GM12864 (cell line): Measurements from ENCODE around the gene PKLR.
"Not testable (repeated sequence)": the region's sequence is repeated elsewhere in the genome, so short reads cannot be mapped to it uniquely, and the experiment has no call there.

ENCODE experiments used
- DNase-seq: peaks from one replicate; pipeline ENCODE4 v3.0.0-alpha.2; 2011; ENCODE audit warnings: low read depth
- H3K4me3 ChIP-seq: 2 replicates; pipeline ENCODE4 v1.5.1; 2011; ENCODE audit warnings: mild to moderate bottlenecking, low read depth, low read length, control low read depth
- TF ChIP-seq, protein P1 (sequence below): IDR thresholded peaks from 2 replicates; pipeline ENCODE4 v1.5.1; 2011; ENCODE audit warnings: low read depth, mild to moderate bottlenecking, moderate library complexity, low read length, control low read depth, inconsistent platforms; ENCODE audit errors: missing control alignments

Gene PKLR

DNA sequence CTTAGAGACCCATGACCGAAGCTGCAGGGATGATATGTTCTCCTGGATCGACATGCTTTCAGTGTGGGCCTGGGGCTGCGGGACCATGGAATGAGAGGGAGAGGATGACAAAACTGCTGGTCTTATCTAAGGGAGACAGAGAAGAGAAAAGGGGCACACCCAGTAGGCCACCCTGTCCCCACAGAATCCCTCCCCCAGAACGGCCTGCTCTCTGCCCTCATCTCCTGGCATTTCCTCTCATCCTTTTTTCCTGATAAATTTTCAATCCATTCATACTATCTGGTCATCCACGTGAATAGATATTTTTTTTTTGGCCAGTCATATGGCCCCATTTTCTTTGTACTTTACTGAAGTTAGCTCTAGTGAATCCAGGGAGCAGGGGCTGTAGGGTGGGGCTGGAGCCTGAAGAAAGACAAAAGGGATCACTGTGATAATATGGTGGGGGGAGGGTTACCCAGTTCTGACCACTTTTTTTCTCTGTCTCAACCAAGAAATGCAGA, at the start of gene PKLR:
Gene PKLR (minus strand): TSS at position 97 of the 500 bp plus-strand sequence. CDS start 43 bp downstream, at position 54.
- no peak for DNase-seq
- no peak within 1 kb of the TSS for H3K4me3 ChIP-seq
- TF ChIP-seq, protein P1, sequence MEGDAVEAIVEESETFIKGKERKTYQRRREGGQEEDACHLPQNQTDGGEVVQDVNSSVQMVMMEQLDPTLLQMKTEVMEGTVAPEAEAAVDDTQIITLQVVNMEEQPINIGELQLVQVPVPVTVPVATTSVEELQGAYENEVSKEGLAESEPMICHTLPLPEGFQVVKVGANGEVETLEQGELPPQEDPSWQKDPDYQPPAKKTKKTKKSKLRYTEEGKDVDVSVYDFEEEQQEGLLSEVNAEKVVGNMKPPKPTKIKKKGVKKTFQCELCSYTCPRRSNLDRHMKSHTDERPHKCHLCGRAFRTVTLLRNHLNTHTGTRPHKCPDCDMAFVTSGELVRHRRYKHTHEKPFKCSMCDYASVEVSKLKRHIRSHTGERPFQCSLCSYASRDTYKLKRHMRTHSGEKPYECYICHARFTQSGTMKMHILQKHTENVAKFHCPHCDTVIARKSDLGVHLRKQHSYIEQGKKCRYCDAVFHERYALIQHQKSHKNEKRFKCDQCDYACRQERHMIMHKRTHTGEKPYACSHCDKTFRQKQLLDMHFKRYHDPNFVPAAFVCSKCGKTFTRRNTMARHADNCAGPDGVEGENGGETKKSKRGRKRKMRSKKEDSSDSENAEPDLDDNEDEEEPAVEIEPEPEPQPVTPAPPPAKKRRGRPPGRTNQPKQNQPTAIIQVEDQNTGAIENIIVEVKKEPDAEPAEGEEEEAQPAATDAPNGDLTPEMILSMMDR = no peak

DNA sequence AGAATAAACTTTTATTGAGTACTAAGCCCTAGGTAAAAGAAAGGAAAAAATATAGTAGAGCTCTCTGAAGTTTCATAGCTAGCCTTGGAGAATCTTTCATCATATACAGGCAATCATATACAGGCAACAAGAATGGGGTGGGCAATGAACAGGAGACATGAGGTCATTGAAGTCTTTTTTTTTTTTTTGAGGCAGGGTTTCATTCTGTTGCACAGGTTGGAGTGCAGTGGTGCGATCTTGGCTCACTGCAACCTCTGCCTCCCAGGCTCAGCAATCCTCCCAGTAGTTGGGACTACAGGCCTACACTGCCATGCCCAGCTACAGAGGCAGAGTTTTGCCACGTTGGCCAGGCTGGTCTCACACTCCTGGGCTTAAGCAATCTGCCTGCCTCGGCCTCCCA, 41.6 kb upstream of the PKLR start:
- no peak for DNase-seq
- H3K4me3 ChIP-seq = no peak overlapping the region
- TF ChIP-seq, protein P1 = no peak

DNA sequence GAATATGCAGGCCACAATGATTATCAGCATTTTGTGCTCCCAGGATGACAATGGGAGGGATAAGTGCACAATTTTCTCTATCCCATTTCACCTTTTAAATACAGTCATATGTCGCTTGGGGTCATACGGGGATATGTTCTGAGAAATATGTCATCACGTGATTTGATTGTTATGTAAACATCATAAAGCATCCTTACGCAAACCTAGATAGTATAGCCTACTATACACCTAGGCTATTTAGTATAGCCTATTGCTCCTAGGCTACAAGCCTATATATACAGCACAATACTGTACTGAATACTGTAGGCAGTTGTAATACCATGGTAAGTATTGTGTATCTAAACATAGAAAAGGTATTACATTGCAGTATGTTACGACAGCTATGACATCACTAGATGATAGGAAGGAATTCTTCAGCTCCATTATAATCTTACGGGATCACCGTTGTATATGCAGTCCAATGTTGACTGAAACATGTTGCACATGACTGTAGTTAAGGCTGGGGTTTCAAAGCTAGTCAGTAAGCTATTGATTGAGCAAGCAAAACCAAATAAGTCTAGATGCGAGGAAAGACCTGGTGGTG, 38.4 kb upstream of the PKLR start:
- TF ChIP-seq, protein P1 = no peak
- no peak overlapping the region for H3K4me3 ChIP-seq
- DNase-seq = no peak

DNA sequence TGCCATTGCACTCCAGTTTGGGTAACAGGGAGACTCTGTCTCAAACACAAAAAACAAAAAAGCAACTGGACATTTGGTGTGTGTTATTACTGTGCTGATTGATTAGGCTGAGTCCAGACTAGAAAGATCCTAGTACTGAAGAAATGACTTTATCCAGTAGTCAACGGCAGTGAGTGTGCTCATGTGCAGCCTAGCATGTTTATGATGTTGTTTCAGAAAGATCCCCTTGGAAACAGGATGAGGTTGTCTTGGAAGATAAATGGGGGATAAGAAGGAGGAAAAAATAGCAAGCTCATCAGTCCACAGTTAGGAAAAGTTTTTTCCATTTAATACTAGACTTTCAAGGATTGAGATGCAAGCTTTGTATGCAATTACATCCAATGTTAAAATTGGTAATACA, 33.7 kb upstream of the PKLR start:
- TF ChIP-seq, protein P1 = no peak
- no peak for DNase-seq
- no peak overlapping the region for H3K4me3 ChIP-seq

DNA sequence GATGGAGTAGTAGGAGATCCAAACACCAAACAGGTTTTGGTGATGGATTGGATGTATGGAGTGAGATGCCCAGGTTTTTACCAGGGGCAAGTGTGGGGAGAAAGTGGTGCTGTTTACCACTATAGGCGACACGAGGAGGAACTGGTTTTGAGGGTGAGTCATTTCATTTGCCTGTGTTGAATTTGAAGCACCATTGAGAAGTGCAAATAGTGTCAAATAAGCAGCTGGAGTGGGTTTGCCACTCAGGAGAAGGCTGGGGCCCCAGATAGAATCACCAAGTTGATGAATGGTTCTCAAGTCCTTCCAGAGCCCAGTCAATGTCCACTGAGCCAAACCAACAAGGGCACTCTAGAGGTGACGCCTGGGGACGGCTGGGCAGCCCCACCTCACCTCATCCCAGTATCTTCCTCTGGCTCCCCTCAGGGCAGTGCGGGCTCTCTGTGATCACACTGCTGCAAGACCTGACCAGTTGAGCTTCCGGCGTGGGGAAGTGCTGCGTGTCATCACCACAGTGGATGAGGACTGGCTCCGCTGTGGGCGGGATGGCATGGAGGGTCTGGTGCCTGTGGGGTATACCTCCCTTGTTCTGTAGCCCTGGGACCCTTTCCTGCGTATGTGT, 28.9 kb upstream of the PKLR start:
- TF ChIP-seq, protein P1 = no peak
- DNase-seq = no peak
- no peak overlapping the region for H3K4me3 ChIP-seq

DNA sequence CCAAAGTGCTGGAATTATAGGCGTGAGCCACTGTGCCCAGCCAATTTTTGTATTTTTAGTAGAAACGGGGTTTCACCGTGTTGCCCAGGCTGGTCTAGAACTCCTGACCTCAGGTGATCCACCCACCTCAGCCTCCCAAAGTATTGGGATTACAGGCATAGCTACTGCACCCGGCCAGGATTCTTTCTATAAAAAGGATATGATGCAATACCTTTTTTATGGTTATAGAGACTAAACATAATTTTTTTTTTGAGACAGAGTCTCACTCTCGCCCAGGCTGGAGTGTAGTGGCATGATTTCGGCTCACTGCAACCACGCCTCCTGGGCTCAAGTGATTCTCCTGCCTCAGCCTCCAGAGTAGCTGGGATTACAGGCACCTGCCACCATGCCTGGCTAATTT, 27.6 kb upstream of the PKLR start:
- not testable (repeated sequence) for H3K4me3 ChIP-seq, DNase-seq

DNA sequence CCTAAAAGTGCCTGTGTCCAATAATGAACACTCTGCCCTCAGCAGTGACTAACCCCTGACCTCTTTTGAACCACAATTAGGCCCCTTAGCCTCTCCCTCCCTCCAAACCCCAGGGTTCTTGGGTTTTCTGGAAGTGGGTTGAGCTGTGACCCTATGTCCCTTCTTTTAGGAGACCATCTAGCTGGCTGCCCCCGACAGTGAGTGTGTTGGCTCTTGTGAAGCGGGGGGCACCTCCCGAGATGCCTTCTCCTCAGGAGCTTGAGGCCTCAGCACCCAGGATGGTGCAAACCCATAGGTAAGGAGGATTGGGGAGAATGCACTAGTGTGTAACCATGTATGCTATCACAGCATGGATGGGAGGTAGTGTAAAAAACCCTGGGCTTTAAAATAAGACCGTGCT, 26.7 kb upstream of the PKLR start:
- TF ChIP-seq, protein P1 = no peak
- no peak for DNase-seq
- no peak overlapping the region for H3K4me3 ChIP-seq
